Heart left ventricle (tissue), 13 donors: ENCODE results near the gene OR56A1.

Experiments used
- POLR2A ChIP-seq, 2 donors: fragments of 450-650 bp; IDR thresholded peaks; one replicate each; pipeline ENCODE4 v1.6.1; 2017; ENCODE audit warnings: antibody characterized with exemption in 2 of 2, mild to moderate bottlenecking in 2 of 2, moderate library complexity in 2 of 2
- TF ChIP-seq, protein P1 (sequence below), 12 donors: fragments of 200-600 bp; sonication (generic) in 4 of 12; IDR thresholded peaks; one replicate each; pipeline versions ENCODE4 v1.5.0 to v1.8.0; 2018 to 2022; ENCODE audit warnings: antibody characterized with exemption in 12 of 12, mild to moderate bottlenecking in 5 of 12
- donor health status: ischemic (EF 13 %, LVEDD 7.1; RV severe dilation, severe dysfunction).
- donor health status: DM: no; HTN: yes; CAD: no.
- donor health status: DM: no; HTN: no; CAD: no.
- donor health status: ischemic (EF 25% LVEDD 6.9; RV normal size, moderate dysfunction).
- donor health status: ischemic (EF 25% LVEDD 5.7; RV mildly dilated, moderate dysfunction).
- donor health status: ischemic (EF 35%, LVEDD 5.7; RV mildly dilated, moderate dysfunction).
- donor health status: nonischemic (EF 11% LVEDD 7.7; RV severe dilation, severe dysfunction).
- donor health status: DM: yes; HTN: yes; CAD: no.
- donor health status: PGD.
- donor health status: ischemic (EF 29% LVEDD 5.4; RV normal size, mild dysfunction).
- donor health status: nonischemic (EF 23%, LVEDD 6.1; RV moderate dilation, normal function).

- TF ChIP-seq, protein P1, sequence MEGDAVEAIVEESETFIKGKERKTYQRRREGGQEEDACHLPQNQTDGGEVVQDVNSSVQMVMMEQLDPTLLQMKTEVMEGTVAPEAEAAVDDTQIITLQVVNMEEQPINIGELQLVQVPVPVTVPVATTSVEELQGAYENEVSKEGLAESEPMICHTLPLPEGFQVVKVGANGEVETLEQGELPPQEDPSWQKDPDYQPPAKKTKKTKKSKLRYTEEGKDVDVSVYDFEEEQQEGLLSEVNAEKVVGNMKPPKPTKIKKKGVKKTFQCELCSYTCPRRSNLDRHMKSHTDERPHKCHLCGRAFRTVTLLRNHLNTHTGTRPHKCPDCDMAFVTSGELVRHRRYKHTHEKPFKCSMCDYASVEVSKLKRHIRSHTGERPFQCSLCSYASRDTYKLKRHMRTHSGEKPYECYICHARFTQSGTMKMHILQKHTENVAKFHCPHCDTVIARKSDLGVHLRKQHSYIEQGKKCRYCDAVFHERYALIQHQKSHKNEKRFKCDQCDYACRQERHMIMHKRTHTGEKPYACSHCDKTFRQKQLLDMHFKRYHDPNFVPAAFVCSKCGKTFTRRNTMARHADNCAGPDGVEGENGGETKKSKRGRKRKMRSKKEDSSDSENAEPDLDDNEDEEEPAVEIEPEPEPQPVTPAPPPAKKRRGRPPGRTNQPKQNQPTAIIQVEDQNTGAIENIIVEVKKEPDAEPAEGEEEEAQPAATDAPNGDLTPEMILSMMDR (IDR thresholded peaks at IDR 0.05): peak in 11 of 12 donors; percentile 18 to 56 (median 44)
- TF ChIP-seq POLR2A (IDR thresholded peaks at IDR 0.05): no peak
Observed at GRCh38 chr11:5992604-5993251, 37.8 kb downstream of the OR56A1 start.
